Activated T-cell treated with anti-CD3 and anti-CD28 coated beads, Interleukin-2, amount 50 U/mL, for 24 hours (primary cell): ENCODE data around the gene SPRED2.

ENCODE experiments used
- DNase-seq: peaks from one replicate; pipeline ENCODE4 v3.0.0-alpha.2; 2020
- H3K27ac Mint-ChIP-seq: 2 replicates; pipeline ENCODE4 v1.8.0; 2020; ENCODE audit warnings: mild to moderate bottlenecking, mixed read lengths
- H3K27me3 Mint-ChIP-seq: 2 replicates; pipeline ENCODE4 v1.8.0; 2020; ENCODE audit warnings: mixed read lengths
- H3K36me3 Mint-ChIP-seq: 2 replicates; pipeline ENCODE4 v1.8.0; 2020; ENCODE audit warnings: low read depth, mixed read lengths
- H3K4me1 Mint-ChIP-seq: 2 replicates; pipeline ENCODE4 v1.8.0; 2020; ENCODE audit warnings: low read depth, mixed read lengths
- H3K4me3 Mint-ChIP-seq: 2 replicates; pipeline ENCODE4 v1.8.0; 2020; ENCODE audit warnings: mild to moderate bottlenecking, moderate library complexity, mixed read lengths
- H3K9me3 Mint-ChIP-seq: 2 replicates; pipeline ENCODE4 v1.8.0; 2020; ENCODE audit warnings: mixed read lengths

SPRED2 gene

GRCh38 chr2:65432227-65433190 lies at the start of gene SPRED2:
SPRED2 (minus strand) TSS chr2:65432599; CDS start chr2:65431987, 612 bp downstream.
- peaks cover 32% of the 10 kb centered on the region for H3K4me1 Mint-ChIP-seq
- peaks cover 6% of the 10 kb centered on the region for H3K36me3 Mint-ChIP-seq
- H3K27me3 Mint-ChIP-seq, result peaks cover 68% of the 10 kb centered on the region
- H3K4me3 Mint-ChIP-seq, result peak within 1 kb of the TSS; percentile 86
- DNase-seq, result peak; percentile 77
- H3K9me3 Mint-ChIP-seq, result no peaks in the 10 kb centered on the region
- peak within 1 kb of the TSS; percentile 71 for H3K27ac Mint-ChIP-seq

- Mint-ChIP-seq H3K9me3 (no peaks in the 10 kb centered on the region), H3K27me3 (peaks cover 28% of the 10 kb centered on the region), H3K36me3 (no peaks in the 10 kb centered on the region), H3K4me3 (no peak overlapping the region), H3K27ac (no peak overlapping the region), H3K4me1 (no peaks in the 10 kb centered on the region)
- no peak for DNase-seq
Measured at GRCh38 chr2:65481961-65482360, 49.6 kb upstream of the SPRED2 start.

GRCh38 chr2:65479524-65479923 lies 47.1 kb upstream of the SPRED2 start:
- no peaks in the 10 kb centered on the region for H3K4me1 Mint-ChIP-seq
- no peak overlapping the region for H3K27ac Mint-ChIP-seq
- no peak overlapping the region for H3K4me3 Mint-ChIP-seq
- peaks cover 12% of the 10 kb centered on the region for H3K9me3 Mint-ChIP-seq
- no peaks in the 10 kb centered on the region for H3K36me3 Mint-ChIP-seq
- no peak for DNase-seq
- H3K27me3 Mint-ChIP-seq, result peaks cover 22% of the 10 kb centered on the region

- no peaks in the 10 kb centered on the region for H3K4me1 Mint-ChIP-seq
- no peak for DNase-seq
- H3K27ac Mint-ChIP-seq, result no peak overlapping the region
- H3K9me3 Mint-ChIP-seq, result peaks cover 18% of the 10 kb centered on the region
- H3K4me3 Mint-ChIP-seq, result no peak overlapping the region
- no peaks in the 10 kb centered on the region for H3K36me3 Mint-ChIP-seq
- peaks cover 16% of the 10 kb centered on the region for H3K27me3 Mint-ChIP-seq
Measured at GRCh38 chr2:65478498-65479135, 46.2 kb upstream of the SPRED2 start.

- no peak for DNase-seq
- Mint-ChIP-seq H3K27me3 (peaks cover 16% of the 10 kb centered on the region), H3K4me3 (no peak overlapping the region), H3K9me3 (peaks cover 18% of the 10 kb centered on the region), H3K36me3 (no peaks in the 10 kb centered on the region), H3K27ac (no peak overlapping the region), H3K4me1 (no peaks in the 10 kb centered on the region)
Measured at GRCh38 chr2:65477590-65477989, 45.2 kb upstream of the SPRED2 start.

GRCh38 chr2:65476778-65477177 lies 44.4 kb upstream of the SPRED2 start:
- DNase-seq, result no peak
- peaks cover 18% of the 10 kb centered on the region for H3K9me3 Mint-ChIP-seq
- H3K4me3 Mint-ChIP-seq, result no peak overlapping the region
- H3K36me3 Mint-ChIP-seq, result no peaks in the 10 kb centered on the region
- no peak overlapping the region for H3K27ac Mint-ChIP-seq
- H3K27me3 Mint-ChIP-seq, result peaks cover 16% of the 10 kb centered on the region
- H3K4me1 Mint-ChIP-seq, result no peaks in the 10 kb centered on the region

- peaks cover 18% of the 10 kb centered on the region for H3K9me3 Mint-ChIP-seq
- H3K27me3 Mint-ChIP-seq, result peaks cover 12% of the 10 kb centered on the region
- H3K27ac Mint-ChIP-seq, result no peak overlapping the region
- no peaks in the 10 kb centered on the region for H3K36me3 Mint-ChIP-seq
- H3K4me1 Mint-ChIP-seq, result no peaks in the 10 kb centered on the region
- no peak for DNase-seq
- H3K4me3 Mint-ChIP-seq, result no peak overlapping the region
Measured at GRCh38 chr2:65475000-65475399, 42.6 kb upstream of the SPRED2 start.

- DNase-seq, result no peak
- peaks cover 18% of the 10 kb centered on the region for H3K9me3 Mint-ChIP-seq
- no peaks in the 10 kb centered on the region for H3K36me3 Mint-ChIP-seq
- no peak overlapping the region for H3K27ac Mint-ChIP-seq
- no peaks in the 10 kb centered on the region for H3K4me1 Mint-ChIP-seq
- peaks cover under 1% of the 10 kb centered on the region for H3K27me3 Mint-ChIP-seq
- no peak overlapping the region for H3K4me3 Mint-ChIP-seq
Measured at GRCh38 chr2:65473045-65473444, 40.6 kb upstream of the SPRED2 start.

- H3K9me3 Mint-ChIP-seq, result peaks cover 18% of the 10 kb centered on the region
- H3K4me1 Mint-ChIP-seq, result no peaks in the 10 kb centered on the region
- DNase-seq, result no peak
- no peaks in the 10 kb centered on the region for H3K27me3 Mint-ChIP-seq
- H3K4me3 Mint-ChIP-seq, result no peak overlapping the region
- H3K27ac Mint-ChIP-seq, result no peak overlapping the region
- no peaks in the 10 kb centered on the region for H3K36me3 Mint-ChIP-seq
Measured at GRCh38 chr2:65471409-65471808, 39.0 kb upstream of the SPRED2 start.

- DNase-seq, result no peak
- no peak overlapping the region for H3K27ac Mint-ChIP-seq
- no peaks in the 10 kb centered on the region for H3K9me3 Mint-ChIP-seq
- no peak overlapping the region for H3K4me3 Mint-ChIP-seq
- no peaks in the 10 kb centered on the region for H3K4me1 Mint-ChIP-seq
- no peaks in the 10 kb centered on the region for H3K36me3 Mint-ChIP-seq
- H3K27me3 Mint-ChIP-seq, result peaks cover 6% of the 10 kb centered on the region
Measured at GRCh38 chr2:65466551-65466950, 34.2 kb upstream of the SPRED2 start.

GRCh38 chr2:65465857-65466256 lies 33.5 kb upstream of the SPRED2 start:
- H3K4me3 Mint-ChIP-seq, result no peak overlapping the region
- no peaks in the 10 kb centered on the region for H3K4me1 Mint-ChIP-seq
- H3K27me3 Mint-ChIP-seq, result peaks cover 13% of the 10 kb centered on the region
- no peaks in the 10 kb centered on the region for H3K9me3 Mint-ChIP-seq
- no peak for DNase-seq
- no peak overlapping the region for H3K27ac Mint-ChIP-seq
- no peaks in the 10 kb centered on the region for H3K36me3 Mint-ChIP-seq

GRCh38 chr2:65465124-65465523 lies 32.7 kb upstream of the SPRED2 start:
- Mint-ChIP-seq H3K9me3 (no peaks in the 10 kb centered on the region), H3K4me1 (no peaks in the 10 kb centered on the region), H3K36me3 (no peaks in the 10 kb centered on the region), H3K4me3 (no peak overlapping the region), H3K27me3 (peaks cover 15% of the 10 kb centered on the region), H3K27ac (no peak overlapping the region)
- DNase-seq, result no peak

GRCh38 chr2:65464604-65465003 lies 32.2 kb upstream of the SPRED2 start:
- DNase-seq, result no peak
- no peaks in the 10 kb centered on the region for H3K9me3 Mint-ChIP-seq
- H3K27me3 Mint-ChIP-seq, result peaks cover 21% of the 10 kb centered on the region
- H3K4me3 Mint-ChIP-seq, result no peak overlapping the region
- H3K4me1 Mint-ChIP-seq, result no peaks in the 10 kb centered on the region
- H3K36me3 Mint-ChIP-seq, result no peaks in the 10 kb centered on the region
- H3K27ac Mint-ChIP-seq, result no peak overlapping the region

GRCh38 chr2:65458999-65459398 lies 26.6 kb upstream of the SPRED2 start:
- Mint-ChIP-seq H3K9me3 (no peaks in the 10 kb centered on the region), H3K27me3 (peaks cover 45% of the 10 kb centered on the region), H3K4me1 (no peaks in the 10 kb centered on the region), H3K36me3 (no peaks in the 10 kb centered on the region), H3K4me3 (no peak overlapping the region), H3K27ac (no peak overlapping the region)
- no peak for DNase-seq

GRCh38 chr2:65456886-65457285 lies 24.5 kb upstream of the SPRED2 start:
- no peaks in the 10 kb centered on the region for H3K4me1 Mint-ChIP-seq
- DNase-seq, result no peak
- no peak overlapping the region for H3K4me3 Mint-ChIP-seq
- H3K27ac Mint-ChIP-seq, result no peak overlapping the region
- H3K9me3 Mint-ChIP-seq, result no peaks in the 10 kb centered on the region
- peaks cover 50% of the 10 kb centered on the region for H3K27me3 Mint-ChIP-seq
- no peaks in the 10 kb centered on the region for H3K36me3 Mint-ChIP-seq
